GM12878 (cell line): ENCODE data around the gene SECISBP2. TPM values are rescaled to one million over a fixed set of nuclear protein-coding genes. Genes with fewer than 3 reads are reported as not detected.
A peak's percentile ranks its signal among the peaks of the same experiment; 100 is the strongest.

Source experiments
- BRCA1 ChIP-seq: IDR thresholded peaks from 2 replicates; pipeline ENCODE4 v1.6.1; 2011; ENCODE audit warnings: low read depth, low read length, improper control_type of control experiment
- CREM ChIP-seq: IDR thresholded peaks from 2 replicates; pipeline ENCODE4 v1.6.1; 2014; ENCODE audit warnings: antibody characterized with exemption, low read depth
- KLF5 ChIP-seq: fragments of 450-650 bp; IDR thresholded peaks from 2 replicates; pipeline ENCODE4 v1.6.1; 2014; ENCODE audit warnings: mild to moderate bottlenecking; ENCODE audit not compliant: partially characterized antibody
- MEF2A ChIP-seq: IDR thresholded peaks from 2 replicates; pipeline ENCODE4 v1.6.1; 2011; ENCODE audit warnings: low read depth, mild to moderate bottlenecking, low read length, moderate library complexity; ENCODE audit not compliant: insufficient read depth
- NBN ChIP-seq: fragments of 450-650 bp; IDR thresholded peaks from 2 replicates; pipeline ENCODE4 v1.6.1; 2016
- NR2C2 ChIP-seq: IDR thresholded peaks from 2 replicates; pipeline ENCODE4 v1.6.1; 2011; ENCODE audit warnings: borderline replicate concordance, low read depth; ENCODE audit not compliant: control insufficient read depth, insufficient read length
- NR2F1 ChIP-seq: fragments of 450-650 bp; conservative IDR thresholded peaks from 2 replicates; pipeline ENCODE4 v1.6.1; 2017; ENCODE audit warnings: mild to moderate bottlenecking
- POLR2AphosphoS2 ChIP-seq: IDR thresholded peaks from 2 replicates; pipeline ENCODE4 v1.6.1; 2011; ENCODE audit warnings: low read depth, mild to moderate bottlenecking, low read length, improper control_type of control experiment, moderate library complexity
- RAD51 ChIP-seq: fragments of 450-650 bp; IDR thresholded peaks from 2 replicates; pipeline ENCODE4 v1.6.1; 2016; ENCODE audit warnings: moderate library complexity, mild to moderate bottlenecking, inconsistent platforms
- SMAD1 ChIP-seq: fragments of 450-650 bp; IDR thresholded peaks from 2 replicates; pipeline ENCODE4 v1.6.1; 2018; ENCODE audit warnings: mild to moderate bottlenecking, low read depth; ENCODE audit not compliant: partially characterized antibody
- SMC3 ChIP-seq: IDR thresholded peaks from 2 replicates; pipeline ENCODE4 v1.6.1; 2011; ENCODE audit warnings: low read length, improper control_type of control experiment, borderline replicate concordance
- SPI1 ChIP-seq: IDR thresholded peaks from 2 replicates; pipeline ENCODE4 v1.6.1; 2011; ENCODE audit warnings: low read depth, mild to moderate bottlenecking, low read length, moderate library complexity, borderline replicate concordance; ENCODE audit not compliant: insufficient read depth
- TAF1 ChIP-seq: IDR thresholded peaks from 2 replicates; pipeline ENCODE4 v1.6.1; 2011; ENCODE audit warnings: mild to moderate bottlenecking, low read depth, low read length, borderline replicate concordance
- polyA plus RNA-seq, 11 experiments: library from polyadenylated mRNA; depleted of rRNA in 4 of 11; unstranded in 6 of 11; stranded (reverse) in 5 of 11; fragments of >200 nt; fragmentation: Nextera tagmentation in 4 of 11; fragmentation: Illumina TruSeq in 1 of 11; extraction: Ambion mirVana in 4 of 11; extraction: Trizol in 1 of 11; gene quantifications; 1 replicate in 1 of 11; 2 replicates in 10 of 11; pipeline versions ENCODE4 v1.2.1 to v1.2.3, GENCODE V29; 2011 to 2016; ENCODE audit warnings: inconsistent platforms in 2 of 11, missing spikeins in 2 of 11, low read depth in 1 of 11
- total RNA-seq, 4 experiments: library from RNA; depleted of rRNA in 3 of 4; stranded (reverse); fragments of >200 nt in 3 of 4; fragmentation: Illumina TruSeq in 1 of 4; extraction: Trizol in 1 of 4; gene quantifications; 2 replicates each; pipeline versions ENCODE4 v1.2.1 to v1.2.3, GENCODE V29; 2013 to 2021
- TF ChIP-seq, protein P1 (sequence below): IDR thresholded peaks from 2 replicates; pipeline ENCODE4 v1.6.1; 2012; ENCODE audit warnings: improper control_type of control experiment, low read depth, low read length; ENCODE audit not compliant: insufficient replicate concordance

Gene SECISBP2
- total and polyA plus RNA-seq, 10 of the 15 experiments (the other 5 are each of a cell fraction or from before 2014, with no cell fraction given): 4.6 to 50.5 (median 31.9) TPM

GRCh38 chr9:89310475-89311345, 7.6 kb upstream of the SECISBP2 start, which contains the start of gene CKS2 (continued):
- TF ChIP-seq, protein P1, sequence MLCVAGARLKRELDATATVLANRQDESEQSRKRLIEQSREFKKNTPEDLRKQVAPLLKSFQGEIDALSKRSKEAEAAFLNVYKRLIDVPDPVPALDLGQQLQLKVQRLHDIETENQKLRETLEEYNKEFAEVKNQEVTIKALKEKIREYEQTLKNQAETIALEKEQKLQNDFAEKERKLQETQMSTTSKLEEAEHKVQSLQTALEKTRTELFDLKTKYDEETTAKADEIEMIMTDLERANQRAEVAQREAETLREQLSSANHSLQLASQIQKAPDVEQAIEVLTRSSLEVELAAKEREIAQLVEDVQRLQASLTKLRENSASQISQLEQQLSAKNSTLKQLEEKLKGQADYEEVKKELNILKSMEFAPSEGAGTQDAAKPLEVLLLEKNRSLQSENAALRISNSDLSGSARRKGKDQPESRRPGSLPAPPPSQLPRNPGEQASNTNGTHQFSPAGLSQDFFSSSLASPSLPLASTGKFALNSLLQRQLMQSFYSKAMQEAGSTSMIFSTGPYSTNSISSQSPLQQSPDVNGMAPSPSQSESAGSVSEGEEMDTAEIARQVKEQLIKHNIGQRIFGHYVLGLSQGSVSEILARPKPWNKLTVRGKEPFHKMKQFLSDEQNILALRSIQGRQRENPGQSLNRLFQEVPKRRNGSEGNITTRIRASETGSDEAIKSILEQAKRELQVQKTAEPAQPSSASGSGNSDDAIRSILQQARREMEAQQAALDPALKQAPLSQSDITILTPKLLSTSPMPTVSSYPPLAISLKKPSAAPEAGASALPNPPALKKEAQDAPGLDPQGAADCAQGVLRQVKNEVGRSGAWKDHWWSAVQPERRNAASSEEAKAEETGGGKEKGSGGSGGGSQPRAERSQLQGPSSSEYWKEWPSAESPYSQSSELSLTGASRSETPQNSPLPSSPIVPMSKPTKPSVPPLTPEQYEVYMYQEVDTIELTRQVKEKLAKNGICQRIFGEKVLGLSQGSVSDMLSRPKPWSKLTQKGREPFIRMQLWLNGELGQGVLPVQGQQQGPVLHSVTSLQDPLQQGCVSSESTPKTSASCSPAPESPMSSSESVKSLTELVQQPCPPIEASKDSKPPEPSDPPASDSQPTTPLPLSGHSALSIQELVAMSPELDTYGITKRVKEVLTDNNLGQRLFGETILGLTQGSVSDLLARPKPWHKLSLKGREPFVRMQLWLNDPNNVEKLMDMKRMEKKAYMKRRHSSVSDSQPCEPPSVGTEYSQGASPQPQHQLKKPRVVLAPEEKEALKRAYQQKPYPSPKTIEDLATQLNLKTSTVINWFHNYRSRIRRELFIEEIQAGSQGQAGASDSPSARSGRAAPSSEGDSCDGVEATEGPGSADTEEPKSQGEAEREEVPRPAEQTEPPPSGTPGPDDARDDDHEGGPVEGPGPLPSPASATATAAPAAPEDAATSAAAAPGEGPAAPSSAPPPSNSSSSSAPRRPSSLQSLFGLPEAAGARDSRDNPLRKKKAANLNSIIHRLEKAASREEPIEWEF: no peak
- TF ChIP-seq RAD51 (peak; percentile 86), MEF2A (no peak), TAF1 (peak; percentile 94), POLR2AphosphoS2 (peak; percentile 93), NR2C2 (no peak), CREM (peak; percentile 95), NBN (peak; percentile 91; the same call in 1 of the 2 replicates), SMAD1 (peak; percentile 31), SPI1 (peak; percentile 20; the same call in 1 of the 2 replicates), NR2F1 (peak; percentile 62; the same call in 1 of the 2 replicates), BRCA1 (no peak), SMC3 (no peak; the same call in 1 of the 2 replicates), KLF5 (peak; percentile 29)
